ENCODE measurements around the gene ARFGEF3.

DNA sequence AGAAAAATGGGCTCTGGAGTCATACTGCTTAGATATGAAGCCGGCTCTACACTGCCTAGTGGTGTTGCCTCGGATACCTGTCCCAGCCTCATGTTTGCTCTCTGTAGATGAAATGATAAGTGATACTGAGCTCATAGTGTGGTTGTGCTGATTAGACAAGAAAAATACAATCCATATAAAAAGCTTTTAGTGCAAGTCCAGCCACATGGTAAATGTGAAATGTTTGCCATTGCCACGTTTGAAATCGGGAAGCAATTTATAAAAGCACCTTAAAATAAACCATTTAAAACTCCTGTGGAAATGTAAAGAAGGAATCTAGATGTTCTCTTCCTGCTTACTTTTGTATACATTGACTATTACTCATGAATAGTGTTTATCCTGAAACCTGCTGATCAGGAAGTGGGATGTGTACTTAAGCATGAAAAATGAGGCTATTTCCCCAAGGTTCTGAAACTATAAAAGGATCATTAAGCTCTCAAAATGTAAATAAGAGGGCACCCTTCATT, 69.7 kb downstream of the ARFGEF3 start:
- TF ChIP-seq, protein P1, sequence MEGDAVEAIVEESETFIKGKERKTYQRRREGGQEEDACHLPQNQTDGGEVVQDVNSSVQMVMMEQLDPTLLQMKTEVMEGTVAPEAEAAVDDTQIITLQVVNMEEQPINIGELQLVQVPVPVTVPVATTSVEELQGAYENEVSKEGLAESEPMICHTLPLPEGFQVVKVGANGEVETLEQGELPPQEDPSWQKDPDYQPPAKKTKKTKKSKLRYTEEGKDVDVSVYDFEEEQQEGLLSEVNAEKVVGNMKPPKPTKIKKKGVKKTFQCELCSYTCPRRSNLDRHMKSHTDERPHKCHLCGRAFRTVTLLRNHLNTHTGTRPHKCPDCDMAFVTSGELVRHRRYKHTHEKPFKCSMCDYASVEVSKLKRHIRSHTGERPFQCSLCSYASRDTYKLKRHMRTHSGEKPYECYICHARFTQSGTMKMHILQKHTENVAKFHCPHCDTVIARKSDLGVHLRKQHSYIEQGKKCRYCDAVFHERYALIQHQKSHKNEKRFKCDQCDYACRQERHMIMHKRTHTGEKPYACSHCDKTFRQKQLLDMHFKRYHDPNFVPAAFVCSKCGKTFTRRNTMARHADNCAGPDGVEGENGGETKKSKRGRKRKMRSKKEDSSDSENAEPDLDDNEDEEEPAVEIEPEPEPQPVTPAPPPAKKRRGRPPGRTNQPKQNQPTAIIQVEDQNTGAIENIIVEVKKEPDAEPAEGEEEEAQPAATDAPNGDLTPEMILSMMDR (IDR thresholded peaks at IDR 0.05), result no peak
- TF ChIP-seq POLR2AphosphoS5 (IDR thresholded peaks at IDR 0.05) (no peak), POLR2A (IDR thresholded peaks at IDR 0.05) (no peak), EP300 (IDR thresholded peaks at IDR 0.05; ENCODE audit: low read depth) (no peak)
